Transverse colon (tissue), 3 donors: ENCODE data around the gene PANX2.

Source experiments
- CTCF ChIP-seq, 5 experiments: fragments of 200-600 bp in 3 of 5; fragments of 450-650 bp in 2 of 5; sonication (generic) in 3 of 5; IDR thresholded peaks; 1 replicate in 2 of 5; 2 replicates in 3 of 5; pipeline ENCODE4 v1.5.1; 2016 to 2017; ENCODE audit warnings: antibody characterized with exemption in 5 of 5, inconsistent platforms in 3 of 5, mild to moderate bottlenecking in 2 of 5, moderate library complexity in 1 of 5
- POLR2A ChIP-seq: fragments of 450-650 bp; IDR thresholded peaks from one replicate; pipeline ENCODE4 v1.6.1; 2016; ENCODE audit warnings: antibody characterized with exemption, mild to moderate bottlenecking, moderate library complexity

GRCh38 chr22:50204571-50204970, 34.0 kb downstream of the PANX2 start:
- TF ChIP-seq CTCF (IDR thresholded peaks at IDR 0.05) (no peak), POLR2A (no peak)
